GM13977 (cell line): ENCODE data around the gene HNRNPA2B1.

Experiments
- DNase-seq: peaks from one replicate; pipeline ENCODE4 v3.0.0; 2012; ENCODE audit warnings: low spot score
- in situ Hi-C: fragments of 300-500 bp; cut with MboI; formaldehyde crosslinking; loops from one replicate; pipeline ENCODE4 v1.12.0; 2022; ENCODE audit warnings: low sequenced_read_pairs, low pct_unique_long_range_greater_than_20kb, mixed read lengths, inconsistent platforms; ENCODE audit not compliant: unreplicated experiment
- TF ChIP-seq, protein P1 (sequence below): IDR thresholded peaks from 2 replicates; pipeline ENCODE4 v1.5.1; 2012; ENCODE audit warnings: mild to moderate bottlenecking, control low read depth; ENCODE audit not compliant: insufficient read depth; ENCODE audit errors: extremely low read depth, missing control alignments

Gene HNRNPA2B1

GRCh38 chr7:26192485-26193087 is 8.0 kb downstream of the HNRNPA2B1 start:
- TF ChIP-seq, protein P1, sequence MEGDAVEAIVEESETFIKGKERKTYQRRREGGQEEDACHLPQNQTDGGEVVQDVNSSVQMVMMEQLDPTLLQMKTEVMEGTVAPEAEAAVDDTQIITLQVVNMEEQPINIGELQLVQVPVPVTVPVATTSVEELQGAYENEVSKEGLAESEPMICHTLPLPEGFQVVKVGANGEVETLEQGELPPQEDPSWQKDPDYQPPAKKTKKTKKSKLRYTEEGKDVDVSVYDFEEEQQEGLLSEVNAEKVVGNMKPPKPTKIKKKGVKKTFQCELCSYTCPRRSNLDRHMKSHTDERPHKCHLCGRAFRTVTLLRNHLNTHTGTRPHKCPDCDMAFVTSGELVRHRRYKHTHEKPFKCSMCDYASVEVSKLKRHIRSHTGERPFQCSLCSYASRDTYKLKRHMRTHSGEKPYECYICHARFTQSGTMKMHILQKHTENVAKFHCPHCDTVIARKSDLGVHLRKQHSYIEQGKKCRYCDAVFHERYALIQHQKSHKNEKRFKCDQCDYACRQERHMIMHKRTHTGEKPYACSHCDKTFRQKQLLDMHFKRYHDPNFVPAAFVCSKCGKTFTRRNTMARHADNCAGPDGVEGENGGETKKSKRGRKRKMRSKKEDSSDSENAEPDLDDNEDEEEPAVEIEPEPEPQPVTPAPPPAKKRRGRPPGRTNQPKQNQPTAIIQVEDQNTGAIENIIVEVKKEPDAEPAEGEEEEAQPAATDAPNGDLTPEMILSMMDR: no peak
- in situ Hi-C loops: loop anchor here (10.0 to 25.0 kb wide), 2 partner anchors 228 to 305 kb away; no protein-coding TSS in a partner anchor
- DNase-seq: no peak

GRCh38 chr7:26191974-26192479 is 8.5 kb downstream of the HNRNPA2B1 start:
- no peak for DNase-seq
- in situ Hi-C loops: loop anchor here (10.0 to 25.0 kb wide), 2 partner anchors 227 to 305 kb away; no protein-coding TSS in a partner anchor
- TF ChIP-seq, protein P1: no peak

GRCh38 chr7:26191233-26191973 is 9.1 kb downstream of the HNRNPA2B1 start:
- in situ Hi-C loops: loop anchor here (10.0 to 25.0 kb wide), 2 partner anchors 227 to 304 kb away; no protein-coding TSS in a partner anchor
- TF ChIP-seq, protein P1: no peak
- DNase-seq: no peak

GRCh38 chr7:26190417-26190869 is 10.1 kb downstream of the HNRNPA2B1 start:
- TF ChIP-seq, protein P1: no peak
- DNase-seq: no peak
- in situ Hi-C loops: loop anchor here (10.0 to 25.0 kb wide), 2 partner anchors 226 to 303 kb away; no protein-coding TSS in a partner anchor

- in situ Hi-C loops: loop anchor here (10.0 to 25.0 kb wide), 2 partner anchors 225 to 302 kb away; no protein-coding TSS in a partner anchor
- TF ChIP-seq, protein P1: no peak
- no peak for DNase-seq
Measured at GRCh38 chr7:26189697-26190096, 10.8 kb downstream of the HNRNPA2B1 start.

DNA sequence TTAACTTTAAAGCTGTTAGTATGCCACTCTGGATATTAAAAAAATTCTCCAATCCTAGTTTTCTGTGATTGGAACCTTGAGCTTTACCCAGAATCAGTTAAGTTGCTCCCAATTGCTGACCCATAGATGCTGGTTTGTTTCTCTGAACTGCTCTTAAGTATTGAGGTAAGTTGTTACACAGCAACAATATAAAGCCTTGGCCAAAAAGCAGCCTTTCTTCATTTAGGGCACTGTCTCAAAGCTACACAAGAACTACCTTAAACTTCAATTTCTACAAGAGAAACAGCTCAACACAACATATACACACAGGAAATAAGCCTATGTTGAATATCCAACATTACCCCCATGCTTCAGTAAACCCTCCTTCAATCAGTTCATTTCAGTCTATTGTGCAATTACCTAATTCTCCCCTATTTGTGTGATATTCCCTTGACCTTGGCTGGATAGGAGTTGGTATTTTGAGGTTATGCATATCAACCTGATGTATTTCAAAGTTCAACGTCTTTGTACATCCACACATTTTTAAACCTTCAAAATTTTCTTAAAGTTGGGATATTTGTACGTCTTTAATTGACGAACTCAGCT is 11.5 kb downstream of the HNRNPA2B1 start:
- TF ChIP-seq, protein P1: no peak
- in situ Hi-C loops: loop anchor here (25.0 kb wide), 1 partner anchor 302 kb away; no protein-coding TSS in a partner anchor
- DNase-seq: no peak
